T-helper 1 cell treated with Interleukin-12 subunit alpha and Interleukin-12 subunit beta and Interleukin-4 antibody, amounts not matched to agents 30 ng/mL and 1 ng/mL, for 36 hours (primary cell): Measurements from ENCODE around the gene MZF1. TPM values are rescaled to one million over a fixed set of nuclear protein-coding genes. Genes with fewer than 3 reads are reported as not detected.

Source experiments
- intact Hi-C: fragments of 100-400 bp; cut with micrococcal nuclease; formaldehyde crosslinking; loops from one replicate; pipeline ENCODE4 v1.15.1; 2024
- total RNA-seq: library from RNA; stranded (reverse); gene quantifications from 2 replicates; pipeline ENCODE4 v1.2.3, GENCODE V29; 2022

Gene MZF1
- total RNA-seq, 1 donor from 2014 or later = 27.5 TPM

DNA sequence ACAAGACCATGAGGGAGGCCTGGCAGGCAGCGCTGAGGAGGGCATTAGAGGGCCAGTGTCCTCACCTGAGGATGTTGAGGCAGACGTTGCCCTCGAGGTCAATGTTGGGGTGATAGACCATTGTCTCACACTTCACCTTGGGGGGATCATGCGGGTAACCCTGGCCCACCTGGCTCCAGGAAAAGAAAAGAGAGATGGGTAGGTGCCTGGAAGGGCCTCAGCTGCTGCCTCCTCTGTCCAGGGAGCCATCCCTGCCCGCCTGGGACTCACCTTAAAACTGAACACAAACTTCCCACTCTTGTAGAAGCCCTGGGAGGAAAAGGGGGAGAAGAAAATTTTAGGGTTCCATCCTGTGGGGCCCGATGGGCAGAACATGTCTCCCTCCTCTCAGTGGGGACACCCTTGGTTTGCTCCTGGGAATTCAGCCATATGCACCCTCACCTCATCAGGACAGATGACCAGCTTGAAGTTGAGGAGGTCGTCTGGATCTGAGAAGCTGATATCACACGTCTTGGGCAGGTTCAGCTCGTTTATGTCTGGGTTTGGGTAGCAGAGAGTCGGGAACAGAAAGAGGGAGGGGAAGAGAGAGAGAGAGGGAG, 16.4 kb downstream of the MZF1 start:
- intact Hi-C loops = no loop called here

DNA sequence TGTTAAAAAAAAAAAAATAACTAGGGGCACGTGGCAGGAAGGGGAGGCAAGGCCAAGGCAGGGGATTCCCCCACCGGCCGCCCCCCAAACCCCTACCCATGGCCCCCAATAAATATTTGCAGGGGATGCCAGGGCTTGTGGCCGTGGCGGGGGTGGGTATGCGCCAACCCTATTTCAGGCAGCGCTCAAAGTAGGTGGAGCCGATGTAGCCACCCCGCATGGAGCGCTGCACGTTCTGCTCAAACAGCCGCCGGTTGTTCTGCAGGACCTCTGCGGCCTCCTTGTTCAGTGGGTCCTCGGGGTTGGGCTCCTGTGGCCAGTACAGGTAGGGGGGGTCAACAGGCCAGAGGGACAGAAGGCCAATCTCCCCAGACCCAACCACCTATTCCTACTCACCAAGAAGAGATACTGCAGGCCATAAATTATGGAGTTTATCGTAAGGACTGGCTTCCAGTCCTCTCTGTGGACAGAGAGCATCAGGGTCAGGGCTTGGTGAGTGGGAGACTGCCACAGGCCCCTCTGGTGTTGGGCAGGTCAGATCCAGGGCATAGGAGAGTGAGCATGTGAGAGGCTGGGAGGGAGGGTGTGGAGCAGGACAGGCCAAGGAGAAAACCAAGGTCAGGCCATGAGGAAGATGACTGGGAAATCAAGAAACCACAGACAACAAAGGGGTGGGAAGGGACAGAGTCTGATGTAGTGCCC, 17.1 kb downstream of the MZF1 start:
- intact Hi-C loops = loop anchor here (1.0 kb wide), 5 partner anchors 12 to 175 kb away; partner anchors contain the start of genes TRIM28, ZBTB45, ZNF446 and ZNF837

DNA sequence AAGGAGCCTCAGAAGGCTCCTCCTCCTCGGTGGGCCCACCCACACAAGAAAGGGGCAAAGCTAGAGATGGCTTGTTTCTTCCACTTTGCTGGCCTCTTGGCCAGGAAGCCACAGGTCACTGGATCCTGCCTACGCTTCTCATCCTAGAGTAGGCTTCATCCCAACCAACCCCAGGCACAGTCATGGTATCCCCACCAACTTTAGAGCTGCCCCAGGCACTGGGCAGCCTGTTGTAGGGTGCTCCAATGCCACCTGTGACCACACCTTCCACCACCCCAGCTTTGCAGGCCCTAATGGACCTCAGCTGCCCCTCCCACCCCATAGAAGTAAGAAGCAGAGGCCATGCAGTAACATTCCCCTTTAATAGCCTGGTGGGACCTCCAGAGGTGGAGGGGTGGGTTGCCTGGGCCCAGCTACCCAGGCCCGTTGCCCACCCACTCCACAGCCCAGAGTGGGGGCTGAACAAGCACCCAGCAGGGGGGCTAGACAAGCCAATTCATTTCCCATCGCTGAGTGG, 17.7 kb downstream of the MZF1 start:
- intact Hi-C loops = loop anchor here (1.0 kb wide), 5 partner anchors 11 to 174 kb away; partner anchors contain the start of genes TRIM28, ZBTB45, ZNF446 and ZNF837

DNA sequence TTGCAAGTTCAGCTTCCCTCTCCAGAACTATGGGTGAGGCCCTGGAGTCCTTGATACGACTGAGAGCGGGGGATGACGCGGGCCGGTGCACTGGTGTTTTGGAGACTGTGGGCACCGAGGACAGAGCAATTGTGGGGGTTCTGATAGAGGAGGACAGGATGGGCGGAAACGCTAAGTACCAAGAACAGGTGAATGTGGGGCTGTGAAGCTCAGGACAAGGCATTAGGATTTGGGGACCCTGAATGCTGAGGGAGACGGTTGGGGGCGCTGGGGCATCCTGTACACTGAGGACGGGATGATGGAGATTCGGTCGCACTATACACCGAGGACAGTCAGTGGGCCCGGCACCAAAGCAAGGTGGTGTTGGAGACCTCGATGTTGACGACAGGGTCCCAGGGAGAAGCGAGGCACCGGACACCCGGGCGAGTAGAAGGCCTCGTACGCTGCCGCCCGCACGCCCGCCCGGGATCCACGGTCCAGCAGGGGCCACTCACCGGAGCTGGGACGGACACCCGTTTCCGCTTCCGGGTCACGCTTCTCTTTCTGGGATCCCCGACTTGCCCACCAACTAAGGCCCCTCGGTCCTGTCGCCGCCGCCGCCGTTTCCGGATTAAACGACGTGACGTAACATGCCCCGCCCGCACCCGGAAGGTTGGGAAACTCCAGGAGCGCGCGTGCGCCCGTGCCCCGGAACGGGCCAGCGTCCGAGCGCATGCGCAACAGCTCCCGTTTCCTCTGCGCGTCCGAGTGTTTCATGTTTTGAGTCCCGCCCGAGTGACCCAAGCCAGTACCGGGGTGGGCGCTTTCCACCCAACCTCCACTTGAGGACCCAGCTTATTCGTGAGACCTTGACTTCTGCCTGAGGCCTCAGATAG, 18.4 kb downstream of the MZF1 start, which contains the start of gene CHMP2A:
TSS of gene CHMP2A (minus strand) at position 612 of the 875 bp plus-strand sequence. CDS start 893 bp downstream, outside the sequence.
- intact Hi-C loops = loop anchor here (1.0 kb wide), 5 partner anchors 10 to 173 kb away; partner anchors contain the start of genes TRIM28, ZBTB45, ZNF446 and ZNF837

DNA sequence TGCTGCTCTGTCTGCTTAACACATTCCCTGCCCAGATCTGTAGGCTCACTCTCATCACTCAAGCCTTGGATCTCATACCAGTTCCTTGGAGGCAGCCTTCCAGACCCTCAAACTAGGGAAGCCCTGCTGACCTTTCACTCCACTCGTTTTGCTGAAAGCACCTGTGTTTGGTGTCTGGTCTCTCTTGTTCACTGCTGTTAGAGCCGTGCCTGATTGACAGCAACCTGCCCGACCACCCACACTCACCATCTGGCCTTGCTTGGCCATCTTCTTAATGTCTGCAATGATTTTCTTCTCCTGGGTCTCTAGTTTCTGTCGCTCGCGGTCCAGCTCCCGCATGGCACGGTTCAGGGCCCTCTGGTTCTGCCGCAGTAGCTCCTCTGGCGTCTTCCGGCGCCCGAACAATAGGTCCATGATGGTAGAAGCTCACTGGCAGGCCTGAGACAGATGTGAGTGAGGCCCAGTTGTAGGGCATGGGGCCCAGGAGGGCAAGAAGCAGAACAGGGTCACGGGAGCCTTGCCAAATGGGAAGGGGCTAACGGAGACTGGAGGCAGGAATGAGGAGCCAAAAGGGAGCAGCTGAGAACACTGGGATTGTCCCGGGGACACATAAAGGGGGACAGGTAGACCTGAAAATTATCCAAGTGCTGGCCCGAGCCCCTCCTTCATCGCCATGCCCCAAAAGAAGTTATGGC, 19.2 kb downstream of the MZF1 start:
- intact Hi-C loops = no loop called here

DNA sequence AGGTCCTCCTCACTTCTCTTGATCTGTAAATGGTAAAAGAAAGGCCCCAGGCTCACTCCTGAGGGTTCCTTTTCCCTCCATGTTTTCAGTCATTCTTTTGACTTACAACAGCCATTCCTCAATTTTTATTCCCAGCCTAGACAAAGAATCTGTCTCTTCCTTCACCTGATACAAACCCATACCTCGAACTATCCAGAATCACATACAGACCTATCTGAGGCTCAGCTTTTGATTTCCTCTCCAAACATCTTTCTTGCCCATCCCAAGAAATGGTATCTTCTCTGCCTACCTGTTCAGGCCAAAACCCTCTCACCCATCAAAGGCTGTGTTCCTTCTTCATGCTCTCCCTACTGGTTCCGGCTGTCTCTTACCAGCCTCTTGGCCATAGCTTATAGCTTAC, 20.5 kb downstream of the MZF1 start:
- intact Hi-C loops = no loop called here

DNA sequence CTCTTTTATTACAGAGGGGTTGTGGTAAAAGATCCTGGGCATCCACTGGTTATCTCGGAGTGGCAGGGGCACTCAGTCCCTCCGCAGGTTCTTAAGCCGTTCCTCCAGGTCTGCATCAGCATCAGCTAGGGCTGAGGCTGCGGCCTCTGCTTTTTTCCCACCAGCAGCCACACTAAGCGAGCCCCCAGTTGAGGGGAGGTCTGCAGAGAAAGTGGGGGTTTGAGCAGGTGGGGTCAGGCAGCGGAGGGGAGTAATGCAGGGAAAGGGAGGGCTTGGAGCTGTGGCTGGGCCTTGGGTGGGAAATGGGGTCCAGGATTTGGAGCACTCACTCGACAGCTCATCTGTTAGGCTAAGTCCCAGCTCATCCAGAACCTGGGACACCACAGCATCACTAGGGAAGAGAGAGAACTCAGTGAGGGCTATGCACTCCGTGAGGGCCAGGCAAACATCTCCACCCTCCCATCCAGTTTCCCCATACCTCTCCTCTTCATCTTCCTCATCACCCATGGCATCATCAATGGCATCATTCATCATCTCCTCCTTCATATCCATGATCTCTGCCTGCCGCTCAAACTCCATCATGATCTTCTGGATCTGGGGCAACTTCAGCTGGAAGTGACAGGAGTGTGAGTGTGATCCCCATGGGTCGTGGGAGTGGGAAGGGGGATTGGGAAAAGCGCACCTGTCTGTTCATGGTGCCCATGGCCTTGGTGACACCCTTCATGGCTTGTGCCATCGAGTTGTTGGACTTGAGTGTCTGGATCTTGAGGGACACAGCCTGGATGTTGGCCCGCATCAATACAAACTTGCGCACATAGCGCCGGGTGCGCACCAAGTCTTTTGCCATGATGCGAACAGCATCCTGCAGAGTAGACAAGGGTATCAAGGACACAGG, 21.3 kb downstream of the MZF1 start:
- intact Hi-C loops = no loop called here

DNA sequence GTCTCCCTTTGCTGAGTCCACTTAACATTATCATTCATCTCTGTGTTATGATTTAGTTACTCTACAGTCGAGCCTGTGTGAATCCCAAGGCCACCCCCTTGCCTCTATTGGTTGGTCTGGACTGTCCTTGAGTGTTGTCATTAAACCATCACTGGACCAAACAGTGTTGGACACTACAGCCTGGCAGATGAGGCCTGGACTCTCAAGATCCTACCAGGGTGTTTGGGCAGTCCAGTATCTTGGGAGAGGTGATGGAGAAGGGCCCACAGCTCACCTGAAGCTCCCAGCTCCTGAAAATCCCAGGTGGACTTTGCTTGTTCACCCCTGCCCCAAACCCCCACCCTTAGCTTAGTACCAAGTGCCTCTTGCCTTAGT, 22.0 kb downstream of the MZF1 start:
- intact Hi-C loops = no loop called here

DNA sequence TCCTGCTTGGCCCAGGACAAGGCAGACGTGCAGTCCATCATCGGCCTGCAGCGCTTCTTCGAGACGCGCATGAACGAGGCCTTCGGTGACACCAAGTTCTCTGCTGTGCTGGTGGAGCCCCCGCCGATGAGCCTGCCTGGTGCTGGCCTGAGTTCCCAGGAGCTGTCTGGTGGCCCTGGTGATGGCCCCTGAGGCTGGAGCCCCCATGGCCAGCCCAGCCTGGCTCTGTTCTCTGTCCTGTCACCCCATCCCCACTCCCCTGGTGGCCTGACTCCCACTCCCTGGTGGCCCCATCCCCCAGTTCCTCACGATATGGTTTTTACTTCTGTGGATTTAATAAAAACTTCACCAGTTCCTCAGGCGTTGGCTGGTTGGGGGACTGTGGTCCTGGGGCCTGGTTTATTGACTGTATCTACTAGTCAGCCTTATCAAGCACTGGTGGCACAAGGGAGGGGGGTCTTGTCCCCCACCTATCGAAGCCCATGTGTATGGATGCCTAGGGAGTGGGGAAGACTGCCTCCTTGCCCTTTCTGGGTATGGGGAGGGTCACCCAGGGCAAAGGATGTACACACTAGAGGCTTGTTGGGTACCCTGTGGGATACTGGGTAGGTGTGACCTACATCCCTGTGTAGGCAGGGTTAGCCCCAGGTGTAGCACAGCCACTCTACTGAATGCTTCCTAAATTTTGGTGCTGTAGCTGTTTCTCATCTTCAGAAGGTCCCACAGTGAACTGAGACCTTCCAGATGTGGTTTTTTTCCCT, 22.6 kb downstream of the MZF1 start:
- intact Hi-C loops = no loop called here

DNA sequence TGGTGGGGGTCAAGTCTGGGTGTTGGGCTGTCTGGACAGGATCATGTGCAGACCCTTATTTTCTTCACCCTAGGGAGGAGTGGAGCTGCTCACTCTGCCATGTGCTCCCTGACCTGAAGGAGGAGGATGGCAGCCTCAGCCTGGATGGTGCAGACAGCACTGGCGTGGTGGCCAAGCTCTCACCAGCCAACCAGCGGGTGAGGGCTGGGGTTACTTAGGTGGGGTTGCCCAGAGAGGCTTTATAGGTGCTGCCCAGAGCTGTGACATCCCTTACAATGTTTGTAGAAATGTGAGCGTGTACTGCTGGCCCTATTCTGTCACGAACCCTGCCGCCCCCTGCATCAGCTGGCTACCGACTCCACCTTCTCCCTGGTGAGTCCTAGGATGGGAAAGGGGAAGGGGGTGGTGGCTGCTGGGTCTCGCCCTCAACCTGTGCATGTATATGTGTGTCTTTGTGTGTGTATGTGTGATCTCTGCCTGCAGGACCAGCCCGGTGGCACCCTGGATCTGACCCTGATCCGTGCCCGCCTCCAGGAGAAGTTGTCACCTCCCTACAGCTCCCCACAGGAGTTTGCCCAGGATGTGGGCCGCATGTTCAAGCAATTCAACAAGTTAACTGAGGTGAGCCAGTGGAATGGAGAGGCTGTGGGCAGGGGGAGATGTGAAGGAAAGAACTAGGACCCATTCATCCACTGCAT, 23.3 kb downstream of the MZF1 start:
- intact Hi-C loops = no loop called here

DNA sequence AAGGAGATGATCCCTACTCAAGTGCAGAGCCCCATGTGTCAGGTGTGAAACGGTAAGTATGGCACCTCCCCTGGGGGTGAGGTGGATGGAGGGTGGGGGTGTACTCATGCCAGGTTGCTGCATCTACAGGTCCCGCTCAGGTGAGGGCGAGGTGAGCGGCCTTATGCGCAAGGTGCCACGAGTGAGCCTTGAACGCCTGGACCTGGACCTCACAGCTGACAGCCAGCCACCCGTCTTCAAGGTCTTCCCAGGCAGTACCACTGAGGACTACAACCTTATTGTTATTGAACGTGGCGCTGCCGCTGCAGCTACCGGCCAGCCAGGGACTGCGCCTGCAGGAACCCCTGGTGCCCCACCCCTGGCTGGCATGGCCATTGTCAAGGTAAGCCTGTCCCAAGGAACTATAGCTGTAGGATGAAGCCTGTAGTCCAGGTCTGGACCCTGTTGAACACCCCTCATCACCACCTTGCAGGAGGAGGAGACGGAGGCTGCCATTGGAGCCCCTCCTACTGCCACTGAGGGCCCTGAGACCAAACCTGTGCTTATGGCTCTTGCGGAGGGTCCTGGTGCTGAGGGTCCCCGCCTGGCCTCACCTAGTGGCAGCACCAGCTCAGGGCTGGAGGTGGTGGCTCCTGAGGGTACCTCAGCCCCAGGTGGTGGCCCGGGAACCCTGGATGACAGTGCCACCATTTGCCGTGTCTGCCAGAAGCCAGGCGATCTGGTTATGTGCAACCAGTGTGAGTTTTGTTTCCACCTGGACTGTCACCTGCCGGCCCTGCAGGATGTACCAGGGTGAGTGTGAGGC, 24.1 kb downstream of the MZF1 start:
- intact Hi-C loops = no loop called here

DNA sequence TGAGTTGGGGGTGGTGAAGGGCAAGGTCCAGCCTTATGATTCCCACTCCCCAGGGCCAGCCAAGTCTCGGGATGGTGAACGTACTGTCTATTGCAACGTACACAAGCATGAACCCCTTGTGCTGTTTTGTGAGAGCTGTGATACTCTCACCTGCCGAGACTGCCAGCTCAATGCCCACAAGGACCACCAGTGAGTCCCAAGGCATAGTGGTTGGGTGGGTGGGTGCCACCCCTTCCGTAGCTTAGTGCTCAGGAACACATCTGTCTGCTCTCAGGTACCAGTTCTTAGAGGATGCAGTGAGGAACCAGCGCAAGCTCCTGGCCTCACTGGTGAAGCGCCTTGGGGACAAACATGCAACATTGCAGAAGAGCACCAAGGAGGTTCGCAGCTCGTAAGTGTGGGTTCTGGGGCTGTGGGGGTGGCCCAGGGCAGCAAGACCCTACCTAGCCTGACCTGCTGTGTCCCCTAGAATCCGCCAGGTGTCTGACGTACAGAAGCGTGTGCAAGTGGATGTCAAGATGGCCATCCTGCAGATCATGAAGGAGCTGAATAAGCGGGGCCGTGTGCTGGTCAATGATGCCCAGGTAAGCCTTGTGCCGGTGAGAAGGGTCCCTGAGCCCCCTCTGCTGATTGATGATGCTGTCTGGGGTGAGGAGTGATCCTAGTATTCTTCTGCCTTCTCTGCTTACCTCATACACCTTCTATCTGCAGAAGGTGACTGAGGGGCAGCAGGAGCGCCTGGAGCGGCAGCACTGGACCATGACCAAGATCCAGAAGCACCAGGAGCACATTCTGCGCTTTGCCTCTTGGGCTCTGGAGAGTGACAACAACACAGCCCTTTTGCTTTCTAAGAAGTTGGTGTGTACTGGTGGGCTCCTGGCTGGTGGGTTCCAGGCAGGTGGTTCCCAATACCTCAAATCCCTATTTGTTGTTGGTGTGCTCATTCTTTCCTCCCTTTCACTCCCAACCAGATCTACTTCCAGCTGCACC, 25.5 kb downstream of the MZF1 start:
- intact Hi-C loops = no loop called here

DNA sequence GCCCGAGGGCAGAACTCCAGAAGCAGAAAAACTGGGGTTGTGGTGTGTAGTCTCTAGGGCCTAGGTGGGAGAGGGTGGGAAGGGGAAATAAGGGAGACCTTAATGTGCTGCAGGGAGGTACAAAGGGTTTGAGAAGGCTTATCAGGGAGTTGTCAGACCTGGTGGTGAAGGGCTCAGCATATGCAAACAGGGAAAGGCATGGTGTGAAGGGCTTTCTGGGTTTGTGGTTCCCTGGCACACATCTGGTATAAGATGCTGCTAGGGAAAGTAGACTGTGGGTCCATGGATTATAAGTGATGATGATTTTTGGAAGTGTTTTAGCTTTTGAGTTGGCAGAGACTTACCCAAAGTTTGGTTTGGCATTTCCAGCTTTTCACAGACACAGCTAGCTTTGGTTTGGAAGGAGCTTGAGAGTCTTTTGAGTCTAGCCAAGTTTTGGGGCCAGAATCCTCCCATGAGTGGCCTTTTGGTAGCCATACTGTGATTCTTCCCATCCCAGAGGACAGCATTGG, 27.1 kb downstream of the MZF1 start:
- intact Hi-C loops = no loop called here

DNA sequence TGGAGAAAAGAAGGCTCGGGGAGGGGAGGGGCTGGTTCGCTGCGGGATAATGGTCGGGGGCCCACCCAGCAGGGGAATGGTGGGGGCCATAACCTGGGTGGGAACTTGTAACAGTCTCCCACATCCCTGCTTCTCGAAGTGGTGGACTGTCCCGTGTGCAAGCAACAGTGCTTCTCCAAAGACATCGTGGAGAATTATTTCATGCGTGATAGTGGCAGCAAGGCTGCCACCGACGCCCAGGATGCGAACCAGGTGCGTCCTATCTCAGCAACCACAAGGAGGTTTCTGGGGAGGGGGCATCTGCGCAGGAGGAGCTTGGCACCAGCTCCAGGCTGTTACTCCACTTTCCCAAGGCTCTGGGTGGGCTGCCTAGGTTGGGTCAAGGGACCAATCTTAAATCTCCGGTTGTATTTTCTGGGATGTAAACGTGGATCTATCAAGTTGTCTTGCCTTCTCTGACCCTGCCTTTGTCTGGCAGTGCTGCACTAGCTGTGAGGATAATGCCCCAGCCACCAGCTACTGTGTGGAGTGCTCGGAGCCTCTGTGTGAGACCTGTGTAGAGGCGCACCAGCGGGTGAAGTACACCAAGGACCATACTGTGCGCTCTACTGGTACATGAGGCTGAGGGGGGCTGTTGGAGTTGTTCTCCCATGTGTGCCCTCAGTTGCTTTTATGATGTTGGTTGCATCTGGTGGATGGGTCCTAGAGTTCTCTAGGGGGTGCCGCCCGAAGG, 27.7 kb downstream of the MZF1 start:
- intact Hi-C loops = no loop called here

DNA sequence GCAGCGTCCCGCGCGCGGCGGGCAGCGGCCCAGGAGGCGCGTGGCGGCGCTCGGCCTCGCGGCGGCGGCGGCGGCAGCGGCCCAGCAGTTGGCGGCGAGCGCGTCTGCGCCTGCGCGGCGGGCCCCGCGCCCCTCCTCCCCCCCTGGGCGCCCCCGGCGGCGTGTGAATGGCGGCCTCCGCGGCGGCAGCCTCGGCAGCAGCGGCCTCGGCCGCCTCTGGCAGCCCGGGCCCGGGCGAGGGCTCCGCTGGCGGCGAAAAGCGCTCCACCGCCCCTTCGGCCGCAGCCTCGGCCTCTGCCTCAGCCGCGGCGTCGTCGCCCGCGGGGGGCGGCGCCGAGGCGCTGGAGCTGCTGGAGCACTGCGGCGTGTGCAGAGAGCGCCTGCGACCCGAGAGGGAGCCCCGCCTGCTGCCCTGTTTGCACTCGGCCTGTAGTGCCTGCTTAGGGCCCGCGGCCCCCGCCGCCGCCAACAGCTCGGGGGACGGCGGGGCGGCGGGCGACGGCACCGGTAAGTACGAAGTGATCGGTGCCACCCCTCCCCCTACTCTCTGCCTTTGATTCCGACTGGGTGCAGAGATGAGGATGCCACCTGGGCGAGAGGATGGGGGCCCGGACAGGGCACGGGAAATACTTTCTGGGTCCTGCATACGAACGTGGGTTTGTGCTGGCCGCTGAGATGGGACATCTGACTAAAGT, 28.4 kb downstream of the MZF1 start:
- intact Hi-C loops = loop anchor here (1.0 kb wide), 13 partner anchors 11 to 218 kb away; partner anchors contain the start of genes CHMP2A, MZF1, RPS5 and ZBTB45
